H9 (cell line): ENCODE data around the gene HACL1. TPM values are rescaled to one million over a fixed set of nuclear protein-coding genes. Genes with fewer than 3 reads are reported as not detected.
A peak's percentile ranks its signal among the peaks of the same experiment; 100 is the strongest.

ENCODE experiments used
- DNase-seq: peaks from one replicate; pipeline ENCODE4 v3.0.0-alpha.2; 2017
- H2AFZ ChIP-seq: one replicate; pipeline ENCODE4 v1.6.1; 2013; ENCODE audit warnings: mild to moderate bottlenecking, low read length, control low read depth, moderate library complexity
- H2AK5ac ChIP-seq: 2 replicates; pipeline ENCODE4 v1.6.1; 2013; ENCODE audit warnings: low read length, control low read depth, mixed read lengths; ENCODE audit not compliant: insufficient read length
- H2BK120ac ChIP-seq: one replicate; pipeline ENCODE4 v1.6.1; 2013; ENCODE audit warnings: low read depth, mild to moderate bottlenecking, low read length, control low read depth, inconsistent platforms; ENCODE audit not compliant: poor library complexity, severe bottlenecking
- H2BK12ac ChIP-seq: 2 replicates; pipeline ENCODE4 v1.6.1; 2013; ENCODE audit warnings: low read length, control low read depth, mixed read lengths, low read depth; ENCODE audit not compliant: insufficient read length
- H2BK15ac ChIP-seq: 2 replicates; pipeline ENCODE4 v1.6.1; 2013; ENCODE audit warnings: low read depth, low read length, control low read depth
- H2BK20ac ChIP-seq: one replicate; pipeline ENCODE4 v1.6.1; 2013; ENCODE audit warnings: low read depth, mild to moderate bottlenecking, low read length, control low read depth, inconsistent platforms; ENCODE audit not compliant: poor library complexity, severe bottlenecking
- H2BK5ac ChIP-seq: 2 replicates; pipeline ENCODE4 v1.6.1; 2013; ENCODE audit warnings: low read length, control low read depth, mixed read lengths; ENCODE audit not compliant: insufficient read length
- H3K14ac ChIP-seq: 2 replicates; pipeline ENCODE4 v1.6.1; 2013; ENCODE audit warnings: low read length, control low read depth; ENCODE audit not compliant: insufficient read depth
- H3K18ac ChIP-seq: 2 replicates; pipeline ENCODE4 v1.6.1; 2013; ENCODE audit warnings: low read depth, mild to moderate bottlenecking, mixed read lengths, low read length, control low read depth; ENCODE audit not compliant: insufficient read length
- H3K23ac ChIP-seq: 2 replicates; pipeline ENCODE4 v1.6.1; 2013; ENCODE audit warnings: low read length, control low read depth, mixed read lengths, low read depth; ENCODE audit not compliant: insufficient read length
- H3K23me2 ChIP-seq: 2 replicates; pipeline ENCODE4 v1.6.1; 2013; ENCODE audit warnings: low read depth, mild to moderate bottlenecking, mixed read lengths, low read length, control low read depth; ENCODE audit not compliant: insufficient read length, poor library complexity, severe bottlenecking
- H3K27ac ChIP-seq: 2 replicates; pipeline ENCODE4 v1.5.1; 2013; ENCODE audit warnings: low read length, control low read depth, mixed read lengths, low read depth; ENCODE audit not compliant: insufficient read length
- H3K27me3 ChIP-seq: 2 replicates; pipeline ENCODE4 v1.6.1; 2013; ENCODE audit warnings: low read length, control low read depth, inconsistent platforms; ENCODE audit not compliant: insufficient read depth
- H3K4ac ChIP-seq: 2 replicates; pipeline ENCODE4 v1.6.1; 2013; ENCODE audit warnings: low read depth, mild to moderate bottlenecking, control low read depth, inconsistent platforms, low read length, moderate library complexity
- H3K4me1 ChIP-seq: 2 replicates; pipeline ENCODE4 v1.6.1; 2013; ENCODE audit warnings: low read length, control low read depth, inconsistent platforms; ENCODE audit not compliant: insufficient read depth
- H3K4me2 ChIP-seq: 2 replicates; pipeline ENCODE4 v1.6.1; 2013; ENCODE audit warnings: low read length, control low read depth, mixed read lengths; ENCODE audit not compliant: insufficient read length, insufficient read depth
- H3K56ac ChIP-seq: 2 replicates; pipeline ENCODE4 v1.6.1; 2013; ENCODE audit warnings: low read depth, mild to moderate bottlenecking, mixed read lengths, low read length, control low read depth; ENCODE audit not compliant: insufficient read length
- H3K79me1 ChIP-seq: 2 replicates; pipeline ENCODE4 v1.6.1; 2013; ENCODE audit warnings: low read depth, mild to moderate bottlenecking, moderate library complexity, low read length, control low read depth, inconsistent platforms; ENCODE audit not compliant: insufficient read depth, poor library complexity, severe bottlenecking
- H3K79me2 ChIP-seq: 2 replicates; pipeline ENCODE4 v1.6.1; 2013; ENCODE audit warnings: low read length, control low read depth, inconsistent platforms; ENCODE audit not compliant: insufficient read depth
- H3K9ac ChIP-seq: 2 replicates; pipeline ENCODE4 v1.6.1; 2013; ENCODE audit warnings: low read length, control low read depth, mixed read lengths; ENCODE audit not compliant: insufficient read length; ENCODE audit errors: extremely low read depth
- H3K9me3 ChIP-seq: one replicate; pipeline ENCODE4 v1.6.1; 2013; ENCODE audit warnings: low read depth, low read length, inconsistent platforms; ENCODE audit not compliant: control insufficient read depth
- H3T11ph ChIP-seq: one replicate; pipeline ENCODE4 v1.6.1; 2013; ENCODE audit warnings: mild to moderate bottlenecking, low read length, control low read depth, inconsistent platforms
- H4K20me1 ChIP-seq: one replicate; pipeline ENCODE4 v1.6.1; 2013; ENCODE audit not compliant: control insufficient read depth, insufficient read length, insufficient read depth
- H4K5ac ChIP-seq: 2 replicates; pipeline ENCODE4 v1.6.1; 2013; ENCODE audit warnings: low read depth, mild to moderate bottlenecking, mixed read lengths, low read length, control low read depth; ENCODE audit not compliant: insufficient read length
- H4K8ac ChIP-seq: replicated peaks from 2 replicates; pipeline ENCODE4 v1.6.1; 2013; ENCODE audit warnings: low read length, control low read depth, mixed read lengths, low read depth; ENCODE audit not compliant: insufficient read length
- H4K91ac ChIP-seq: 2 replicates; pipeline ENCODE4 v1.6.1; 2013; ENCODE audit warnings: low read depth, mild to moderate bottlenecking, moderate library complexity, mixed read lengths, low read length, control low read depth; ENCODE audit not compliant: insufficient read length
- H3K27ac Mint-ChIP-seq, 3 experiments: 2 replicates in 2 of 3; 3 replicates in 1 of 3; pipeline ENCODE4 v1.8.0; 2020 to 2021; ENCODE audit warnings: mixed read lengths in 3 of 3, mild to moderate bottlenecking in 1 of 3, moderate library complexity in 1 of 3
- H3K27me3 Mint-ChIP-seq: 2 replicates; pipeline ENCODE4 v1.8.0; 2021; ENCODE audit warnings: low read depth, mild to moderate bottlenecking, moderate library complexity, mixed read lengths
- H3K36me3 Mint-ChIP-seq, 3 experiments: 2 replicates in 2 of 3; 3 replicates in 1 of 3; pipeline ENCODE4 v1.8.0; 2020 to 2021; ENCODE audit warnings: low read depth in 3 of 3, mixed read lengths in 3 of 3; ENCODE audit not compliant: insufficient read depth in 1 of 3
- H3K4me1 Mint-ChIP-seq, 2 experiments: 2 replicates each; pipeline ENCODE4 v1.8.0; 2020; ENCODE audit warnings: mixed read lengths in 2 of 2
- H3K4me3 Mint-ChIP-seq, 2 experiments: 2 replicates in 1 of 2; 3 replicates in 1 of 2; pipeline ENCODE4 v1.8.0; 2020 to 2021; ENCODE audit warnings: mild to moderate bottlenecking in 2 of 2, mixed read lengths in 2 of 2, moderate library complexity in 1 of 2
- H3K9me3 Mint-ChIP-seq, 2 experiments: 2 replicates in 1 of 2; 3 replicates in 1 of 2; pipeline ENCODE4 v1.8.0; 2020; ENCODE audit warnings: mild to moderate bottlenecking in 2 of 2, mixed read lengths in 2 of 2, moderate library complexity in 1 of 2
- CTCF ChIP-seq: fragments of 200-600 bp; sonication (generic); conservative IDR thresholded peaks from 3 replicates; pipeline ENCODE4 v1.8.0; 2021; ENCODE audit warnings: antibody characterized with exemption, mild to moderate bottlenecking
- WGBS: extraction: QIAGEN DNeasy Blood & Tissue Kit; methylation state at CpG from one replicate; pipeline ENCODE4 v1.1.7; 2013; ENCODE audit warnings: missing lambda C conversion rate, low lambda C conversion rate, mixed read lengths; ENCODE audit not compliant: insufficient read length; ENCODE audit errors: extremely low coverage; 5-methylcytosine and 5-hydroxymethylcytosine counted together
- total RNA-seq: library from RNA; stranded (reverse); gene quantifications from 2 replicates; pipeline ENCODE4 v1.2.1, GENCODE V29; 2021

HACL1 gene
- total RNA-seq, 1 experiment from 2014 or later: 52.6 TPM

GRCh38 chr3:15521573-15521965, 79.8 kb downstream of the HACL1 start, which contains the start of gene COLQ:
COLQ (minus strand) TSS chr3:15521706; CDS start chr3:15521625, 81 bp downstream.
- no peaks in the 10 kb centered on the region for H3K79me2 ChIP-seq
- H3K4me1 Mint-ChIP-seq: peaks cover 24 to 33% of the 10 kb centered on the region in 2 experiments
- H3K14ac ChIP-seq: no peak within 1 kb of the TSS
- H3K4me1 ChIP-seq: peaks cover 8% of the 10 kb centered on the region; the same call in 1 of the 2 replicates
- H3K79me1 ChIP-seq: no peaks in the 10 kb centered on the region
- H4K8ac ChIP-seq: no peak within 1 kb of the TSS
- no peak within 1 kb of the TSS for H2AFZ ChIP-seq
- H3K27me3 Mint-ChIP-seq: peaks cover 45% of the 10 kb centered on the region
- H3K9ac ChIP-seq: no peak within 1 kb of the TSS
- H3K36me3 Mint-ChIP-seq: no peaks in the 10 kb centered on the region
- H2BK120ac ChIP-seq: no peak within 1 kb of the TSS
- no peak within 1 kb of the TSS for H3K4ac ChIP-seq
- H3K27ac ChIP-seq: no peak within 1 kb of the TSS
- no peak within 1 kb of the TSS for H2BK20ac ChIP-seq
- no peak within 1 kb of the TSS for H3K23ac ChIP-seq
- H2BK12ac ChIP-seq: no peak within 1 kb of the TSS
- H3K56ac ChIP-seq: no peak within 1 kb of the TSS
- no peak within 1 kb of the TSS for H4K91ac ChIP-seq
- H4K5ac ChIP-seq: no peak within 1 kb of the TSS
- H3K23me2 ChIP-seq: no peaks in the 10 kb centered on the region
- WGBS: no CpG with 5 or more reads among the region's 6 CpGs
- peaks cover 2% of the 10 kb centered on the region; the same call in 1 of the 2 replicates for H3K27me3 ChIP-seq
- no peak for TF ChIP-seq CTCF
- no peak within 1 kb of the TSS for H2AK5ac ChIP-seq
- peak within 1 kb of the TSS; percentile 71 for H3K4me2 ChIP-seq
- H2BK5ac ChIP-seq: no peak within 1 kb of the TSS
- no peak within 1 kb of the TSS for H2BK15ac ChIP-seq
- no peak within 1 kb of the TSS for H3T11ph ChIP-seq
- H3K27ac Mint-ChIP-seq: no peak within 1 kb of the TSS; a peak in 1 of 7 replicates
- peak within 1 kb of the TSS in 1 of 2 experiments; percentile 7; a peak in 2 of 5 replicates for H3K4me3 Mint-ChIP-seq
- peak; percentile 44 for DNase-seq
- no peaks in the 10 kb centered on the region for H4K20me1 ChIP-seq
- peak within 1 kb of the TSS; percentile 18 for H3K18ac ChIP-seq
- H3K9me3 ChIP-seq: no peaks in the 10 kb centered on the region
- no peaks in the 10 kb centered on the region for H3K9me3 Mint-ChIP-seq
